ENCODE data around the gene SNX33.
A peak's percentile ranks its signal among the peaks of the same experiment; 100 is the strongest.
"Not testable (repeated sequence)": the region's sequence is repeated elsewhere in the genome, so short reads cannot be mapped to it uniquely, and the experiment has no call there.

Gene SNX33

GRCh38 chr15:75663931-75664421, 16.3 kb downstream of the SNX33 start:
- peak; percentile 19 for DNase-seq

DNA sequence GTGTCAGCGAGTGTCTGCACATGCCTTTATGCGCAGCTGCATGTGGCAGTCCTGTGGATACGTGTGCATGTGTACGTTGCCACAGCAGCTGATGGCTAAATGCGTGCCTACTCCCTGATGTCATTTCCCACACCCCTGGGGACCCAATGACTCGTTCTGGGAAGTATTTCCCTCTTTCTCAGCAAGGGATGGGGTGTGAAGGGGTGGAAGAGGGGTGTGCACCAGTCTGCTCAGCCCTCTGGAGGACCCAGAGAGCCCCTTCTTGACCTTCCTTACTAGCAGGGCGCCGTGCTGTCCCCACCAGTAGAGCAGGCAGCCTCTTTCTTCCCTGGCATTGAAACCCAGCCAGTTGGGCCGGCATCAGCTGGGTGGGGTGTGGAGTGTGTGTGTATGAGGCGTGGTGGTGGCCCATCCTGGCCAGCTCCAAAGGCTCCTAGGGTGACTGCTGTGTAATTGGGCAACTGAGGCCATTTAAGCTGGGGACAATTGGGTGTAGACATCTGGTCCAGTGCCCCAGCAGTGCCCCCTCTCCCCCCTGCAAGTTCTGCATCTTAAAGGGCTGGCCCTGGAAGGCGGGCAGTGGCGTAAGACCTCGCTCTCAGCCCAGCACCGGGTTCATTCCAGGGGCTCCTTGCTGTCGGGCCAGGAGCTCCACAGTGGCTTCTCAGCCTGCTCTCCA, 19.2 kb downstream of the SNX33 start:
- DNase-seq = peak; percentile 57

DNA sequence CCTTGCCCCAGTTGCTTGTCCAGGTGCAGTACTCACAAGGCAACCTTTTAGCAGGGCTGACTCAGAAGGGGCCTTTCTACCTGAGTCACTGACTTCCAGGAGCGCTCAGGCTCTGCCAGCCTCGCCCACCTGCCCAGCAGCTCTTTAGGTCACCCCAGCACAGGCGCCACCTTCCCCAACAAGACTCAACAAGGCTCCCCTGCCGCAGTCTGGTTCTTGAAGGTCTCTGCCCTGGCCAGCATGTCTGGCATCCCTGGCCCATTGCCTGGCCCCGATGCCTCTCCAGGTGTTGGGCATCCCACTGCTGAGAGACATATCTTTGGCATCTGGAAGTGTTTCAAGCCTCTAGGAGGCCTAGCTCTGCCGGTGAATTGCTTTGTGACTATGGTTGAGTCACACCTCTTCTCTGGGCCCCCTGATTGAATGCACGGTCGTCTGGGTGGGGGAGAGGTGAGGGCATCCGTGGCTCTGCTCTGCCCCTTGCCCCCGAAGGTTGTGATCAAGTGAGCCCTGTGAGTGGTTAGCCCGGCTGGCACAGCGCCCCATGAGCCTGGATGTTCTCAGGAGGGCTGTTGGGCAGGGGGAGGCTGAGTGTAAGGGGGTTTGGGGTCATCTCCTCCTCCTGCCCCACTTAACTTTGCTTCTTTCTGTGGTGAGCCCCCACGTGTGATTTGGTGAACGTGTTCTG, 21.6 kb downstream of the SNX33 start:
- no peak for DNase-seq

DNA sequence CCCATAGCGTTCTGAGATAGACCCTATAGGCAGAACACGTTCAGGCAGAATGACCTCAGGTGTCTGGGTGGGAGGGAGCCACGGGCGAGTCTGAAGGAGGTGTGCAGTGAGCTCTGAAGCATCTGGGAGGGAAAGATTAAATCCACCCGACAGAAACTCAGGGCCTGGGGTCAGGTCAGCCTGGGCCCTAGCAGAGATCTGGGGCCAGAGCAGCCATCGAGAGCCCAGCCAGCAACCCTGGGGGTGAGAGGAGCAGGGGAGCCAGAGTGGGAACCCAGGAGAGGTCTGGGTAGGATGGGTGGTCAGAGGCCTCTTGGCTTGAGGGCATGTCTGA, 22.1 kb downstream of the SNX33 start:
- no peak for DNase-seq

- no peak for DNase-seq
Observed at GRCh38 chr15:75671730-75672602, 24.3 kb downstream of the SNX33 start.

DNA sequence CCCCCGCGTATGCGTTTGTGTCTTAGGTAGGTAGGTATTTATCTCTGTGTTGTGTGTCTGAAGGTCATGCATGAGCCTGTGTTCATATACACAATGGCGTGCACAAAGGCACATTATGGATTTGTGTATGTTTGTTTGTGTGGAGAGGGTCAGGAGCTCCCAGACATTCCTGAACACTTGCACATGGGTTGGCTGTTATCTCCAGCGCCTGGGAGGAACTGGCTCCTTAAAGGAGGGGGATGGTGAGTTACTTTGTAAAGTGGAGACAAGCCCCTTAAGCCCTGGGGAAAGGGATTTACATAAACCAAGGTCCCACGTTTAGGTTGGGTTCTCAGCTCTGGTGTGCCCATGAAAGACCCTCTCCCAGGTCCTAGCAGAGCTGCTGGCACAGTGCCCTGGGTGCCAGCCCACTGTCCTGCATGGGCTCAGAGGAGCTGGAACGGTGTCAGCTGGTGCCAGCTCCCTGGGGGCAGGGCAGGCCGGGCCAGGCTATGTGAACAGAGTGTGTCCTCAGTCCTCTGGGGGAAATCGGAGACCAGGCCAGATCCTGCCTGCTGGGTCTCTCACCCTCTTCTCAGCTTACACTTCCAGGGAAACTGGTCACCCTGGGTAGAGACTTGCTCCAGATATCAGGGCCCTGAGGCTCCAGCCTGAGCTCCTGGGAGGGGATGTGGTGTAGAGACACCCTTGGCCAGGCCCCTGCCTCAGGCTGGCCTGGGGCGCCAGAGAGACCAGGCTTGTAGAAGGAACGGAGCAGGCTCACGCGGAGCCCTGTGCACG, 25.1 kb downstream of the SNX33 start:
- DNase-seq = no peak

- peak; percentile 5 for DNase-seq
Observed at GRCh38 chr15:75673426-75674235, 25.9 kb downstream of the SNX33 start.

GRCh38 chr15:75674366-75674765, 26.7 kb downstream of the SNX33 start:
- DNase-seq = no peak

DNA sequence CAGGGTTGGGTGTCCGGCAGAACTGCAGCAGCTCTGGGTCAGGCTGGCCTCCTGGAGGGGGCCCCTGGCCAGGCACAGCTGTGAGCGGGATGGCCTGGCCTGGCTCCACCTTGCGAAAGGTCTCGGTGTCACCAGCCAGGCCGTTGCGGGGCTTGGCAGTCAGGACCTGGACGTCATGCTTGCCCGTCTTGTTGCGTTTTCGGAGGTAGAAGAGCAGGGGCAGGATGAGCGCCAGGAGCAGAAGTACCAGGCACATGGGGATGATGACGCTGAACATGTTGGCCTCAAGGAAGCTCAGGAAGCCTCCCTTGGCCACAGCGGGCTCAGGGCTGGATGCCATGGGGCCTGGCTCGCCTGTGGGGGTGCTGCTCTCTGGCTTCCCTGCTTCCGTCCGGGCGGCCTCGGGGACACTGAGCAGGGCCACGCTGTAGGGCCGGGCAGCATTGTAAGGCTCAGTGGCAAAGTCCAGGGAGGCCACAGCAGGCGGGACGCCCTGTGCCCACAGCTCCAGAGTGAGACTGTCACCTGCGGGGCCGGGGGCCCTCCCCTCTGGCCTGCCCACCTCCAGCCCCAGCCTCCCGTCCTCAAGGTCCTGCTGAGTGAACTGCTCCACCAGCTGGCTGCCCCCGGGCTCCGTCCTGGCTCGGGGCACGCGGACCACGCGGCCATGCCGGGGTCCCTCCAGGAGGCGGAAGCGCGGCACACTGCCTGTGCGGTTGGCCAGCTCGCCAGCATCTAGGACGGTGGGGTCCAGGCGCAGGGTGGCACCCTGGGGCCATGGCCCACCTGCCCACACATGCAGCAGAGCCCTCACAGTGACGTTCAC, 28.1 kb downstream of the SNX33 start:
- no peak for DNase-seq

- DNase-seq = no peak
Observed at GRCh38 chr15:75676688-75677464, 29.2 kb downstream of the SNX33 start.

DNA sequence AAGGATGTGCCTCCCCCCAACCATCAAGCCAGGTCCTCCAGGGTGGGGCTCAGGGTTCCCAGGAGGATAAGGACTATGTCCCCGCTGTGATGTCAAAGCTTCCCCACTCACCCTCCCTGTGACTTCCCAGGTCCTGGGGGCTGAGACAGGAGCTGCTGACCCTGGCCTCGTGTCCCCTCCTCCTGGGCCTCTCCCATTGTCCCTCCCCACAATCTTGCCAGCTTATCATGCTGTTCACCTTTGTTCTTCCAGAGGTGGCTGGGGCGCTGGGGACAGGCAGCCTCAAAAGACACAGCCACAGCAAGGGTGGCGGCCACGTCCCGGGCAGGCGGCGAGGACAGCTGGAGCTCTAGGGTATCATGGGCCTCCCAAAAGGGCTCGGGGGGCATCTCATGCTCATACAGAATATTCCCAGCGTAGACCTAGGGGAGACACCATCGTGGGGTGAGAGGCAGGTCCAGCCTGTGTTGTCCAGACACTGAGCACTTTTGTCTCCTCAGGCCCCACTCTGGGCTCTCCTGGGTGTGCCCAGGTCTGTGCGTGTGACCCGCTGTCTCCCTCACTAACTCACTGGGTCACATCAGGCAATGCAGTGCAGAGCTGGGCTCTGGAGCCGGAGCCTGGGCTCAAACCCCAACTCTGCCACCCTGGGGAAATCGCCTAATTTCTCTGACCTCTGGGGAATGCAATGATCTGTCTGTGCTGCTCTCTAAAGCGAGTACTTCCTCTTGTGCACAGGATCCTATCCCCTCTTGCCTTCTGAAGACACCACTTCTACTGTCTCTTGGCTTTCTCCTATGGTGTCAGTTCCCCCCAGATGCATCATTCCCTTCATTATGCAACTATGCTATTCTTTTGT, 30.0 kb downstream of the SNX33 start:
- DNase-seq = no peak

- not testable (repeated sequence) for DNase-seq
Observed at GRCh38 chr15:75678324-75678690, 30.6 kb downstream of the SNX33 start.

- DNase-seq = no peak
Observed at GRCh38 chr15:75680007-75680789, 32.5 kb downstream of the SNX33 start.

DNA sequence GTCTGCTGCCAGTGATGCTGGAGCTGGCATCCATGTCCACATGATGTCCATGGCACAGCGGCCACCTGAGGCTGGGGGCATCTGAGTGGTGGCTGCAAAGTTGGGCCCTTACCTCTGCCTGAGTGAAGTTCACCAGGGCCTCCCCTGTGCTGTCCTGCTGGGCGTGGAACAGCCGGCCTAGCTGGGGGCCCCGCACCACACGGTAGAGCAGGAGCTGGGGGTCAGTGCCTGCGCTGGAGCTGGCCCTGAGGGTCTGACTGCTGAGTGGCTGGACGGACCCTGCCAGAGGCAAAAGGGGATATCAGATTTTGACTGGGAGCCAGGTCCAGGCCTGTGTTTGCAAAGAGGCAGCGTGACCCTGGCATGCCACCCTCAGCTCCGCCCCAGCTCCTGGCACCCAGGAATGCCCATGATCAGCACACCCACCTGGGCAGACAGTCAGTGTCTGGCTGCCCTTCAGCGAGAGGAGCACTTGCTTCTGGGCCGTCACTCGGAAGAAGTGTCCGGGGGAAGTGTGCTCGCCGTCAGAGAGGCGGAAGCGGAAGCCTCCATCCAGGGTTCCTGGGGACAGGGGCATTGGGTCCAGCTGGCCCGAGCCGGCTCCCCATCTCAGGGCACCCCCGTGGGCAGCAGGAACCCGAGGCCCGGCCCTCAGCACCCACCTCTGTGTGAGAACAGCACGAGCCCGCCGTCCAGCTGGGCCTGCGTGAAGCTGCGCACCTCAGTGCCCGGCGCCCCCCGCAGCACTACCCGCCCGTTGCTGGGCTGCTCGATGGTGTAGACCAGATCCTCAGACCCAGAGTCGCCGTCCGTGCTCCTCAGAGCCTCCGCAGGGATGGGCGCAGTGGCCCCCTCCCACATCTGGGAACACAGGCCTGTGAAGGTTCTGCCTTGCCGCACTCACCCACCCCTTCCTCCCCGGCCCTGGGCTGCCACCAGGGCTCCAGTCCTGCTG, 34.7 kb downstream of the SNX33 start:
- no peak for DNase-seq

- peak; percentile 61 for DNase-seq
Observed at GRCh38 chr15:75683646-75684312, 36.1 kb downstream of the SNX33 start.

DNA sequence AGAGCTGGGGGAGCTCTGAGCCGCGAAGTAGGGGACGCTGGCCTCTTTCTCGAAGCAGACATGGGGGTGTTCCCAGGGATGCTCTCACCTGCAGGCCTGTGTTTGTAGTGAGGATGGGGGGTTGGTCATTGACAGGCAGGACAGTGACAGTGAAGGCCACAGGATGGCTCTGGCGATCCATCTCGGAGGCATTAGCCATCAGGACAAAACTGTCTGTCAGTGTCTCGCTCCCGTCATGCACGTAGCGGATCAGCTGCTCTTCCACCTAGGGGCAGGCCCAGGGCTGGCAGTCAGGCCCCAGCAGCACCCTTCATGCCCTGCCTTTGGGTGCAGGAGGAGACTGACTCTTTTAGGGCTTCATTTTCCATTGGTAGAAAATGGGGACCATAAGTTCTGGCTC, 36.9 kb downstream of the SNX33 start:
- peak; percentile 1 for DNase-seq

DNA sequence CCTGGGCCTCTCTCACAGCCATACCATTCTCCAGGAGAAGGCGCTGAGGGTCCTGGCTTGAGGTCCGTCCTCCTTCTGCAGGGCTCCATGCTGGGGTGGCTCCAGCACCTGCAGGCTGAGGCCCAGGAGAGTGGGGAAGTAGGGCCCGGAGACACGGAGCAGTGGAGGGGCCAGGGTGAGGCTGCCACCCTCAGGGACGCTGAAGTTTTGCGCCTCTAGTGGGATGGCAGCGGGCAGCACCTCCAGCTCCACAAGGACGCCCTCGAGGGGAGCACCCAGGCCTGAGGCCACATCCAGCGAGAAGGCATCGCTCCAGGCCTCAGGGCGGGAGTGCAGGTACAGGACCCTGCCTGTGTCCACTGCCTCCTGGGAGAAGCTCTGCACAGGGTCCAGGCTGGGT, 37.5 kb downstream of the SNX33 start:
- DNase-seq = no peak
